Trophoblast cell (in vitro differentiated cells and primary cell): ENCODE results near the gene GRIK4.

Source experiments
- DNase-seq, 2 donors: peaks; one replicate each; pipeline ENCODE4 v3.0.0-alpha.2; 2016
- H2AFZ ChIP-seq: 2 replicates; pipeline ENCODE4 v1.6.1; 2013; ENCODE audit warnings: low read length, moderate library complexity, mild to moderate bottlenecking; ENCODE audit not compliant: insufficient read depth, poor library complexity
- H2AK5ac ChIP-seq: 2 replicates; pipeline ENCODE4 v1.6.1; 2013; ENCODE audit warnings: mild to moderate bottlenecking, low read length
- H2BK120ac ChIP-seq: 2 replicates; pipeline ENCODE4 v1.6.1; 2013; ENCODE audit warnings: low read length, mild to moderate bottlenecking, moderate library complexity; ENCODE audit not compliant: insufficient read depth, poor library complexity
- H2BK12ac ChIP-seq: 2 replicates; pipeline ENCODE4 v1.6.1; 2013; ENCODE audit warnings: mild to moderate bottlenecking, low read length, moderate library complexity
- H2BK5ac ChIP-seq: 2 replicates; pipeline ENCODE4 v1.6.1; 2013; ENCODE audit warnings: low read length, low read depth, moderate library complexity, mild to moderate bottlenecking; ENCODE audit not compliant: poor library complexity
- H3K14ac ChIP-seq: 2 replicates; pipeline ENCODE4 v1.6.1; 2013; ENCODE audit warnings: mild to moderate bottlenecking, low read length
- H3K18ac ChIP-seq: 2 replicates; pipeline ENCODE4 v1.6.1; 2013; ENCODE audit warnings: mild to moderate bottlenecking, low read length
- H3K23ac ChIP-seq: 2 replicates; pipeline ENCODE4 v1.6.1; 2013; ENCODE audit warnings: low read length
- H3K27ac ChIP-seq: 2 replicates; pipeline ENCODE4 v1.5.1; 2013; ENCODE audit warnings: low read depth, mild to moderate bottlenecking, inconsistent platforms, low read length, moderate library complexity
- H3K27me3 ChIP-seq: 2 replicates; pipeline ENCODE4 v1.6.1; 2013; ENCODE audit warnings: inconsistent platforms, mild to moderate bottlenecking, low read length, moderate library complexity; ENCODE audit not compliant: insufficient read depth
- H3K36me3 ChIP-seq, 2 experiments: 1 replicate in 1 of 2; 2 replicates in 1 of 2; pipeline ENCODE4 v1.6.1; 2013; ENCODE audit warnings: low read length in 2 of 2, mild to moderate bottlenecking in 2 of 2, moderate library complexity in 1 of 2; ENCODE audit not compliant: insufficient read depth in 2 of 2, control insufficient read depth in 1 of 2
- H3K4ac ChIP-seq: 2 replicates; pipeline ENCODE4 v1.6.1; 2013; ENCODE audit warnings: low read depth, mild to moderate bottlenecking, low read length, moderate library complexity
- H3K4me1 ChIP-seq, 2 experiments: 1 replicate in 1 of 2; 2 replicates in 1 of 2; pipeline ENCODE4 v1.6.1; 2013; ENCODE audit warnings: low read length in 2 of 2, mild to moderate bottlenecking in 2 of 2, moderate library complexity in 1 of 2; ENCODE audit not compliant: insufficient read depth in 2 of 2, control insufficient read depth in 1 of 2
- H3K4me2 ChIP-seq: 2 replicates; pipeline ENCODE4 v1.6.1; 2013; ENCODE audit warnings: inconsistent platforms, mild to moderate bottlenecking, low read length, moderate library complexity
- H3K4me3 ChIP-seq: 2 replicates; pipeline ENCODE4 v1.5.1; 2013; ENCODE audit warnings: mild to moderate bottlenecking, low read depth, low read length, inconsistent platforms
- H3K79me1 ChIP-seq: one replicate; pipeline ENCODE4 v1.6.1; 2013; ENCODE audit warnings: low read length
- H3K79me2 ChIP-seq: 2 replicates; pipeline ENCODE4 v1.6.1; 2013; ENCODE audit warnings: low read length, mild to moderate bottlenecking; ENCODE audit not compliant: control insufficient read depth, insufficient read depth, poor library complexity
- H3K9ac ChIP-seq: 2 replicates; pipeline ENCODE4 v1.6.1; 2013; ENCODE audit warnings: mild to moderate bottlenecking, low read length
- H3K9me3 ChIP-seq: 2 replicates; pipeline ENCODE4 v1.6.1; 2013; ENCODE audit warnings: low read depth, mild to moderate bottlenecking, control low read depth, inconsistent platforms, low read length; ENCODE audit not compliant: insufficient read depth
- H4K12ac ChIP-seq: 2 replicates; pipeline ENCODE4 v1.6.1; 2013; ENCODE audit warnings: low read depth, mild to moderate bottlenecking, low read length, moderate library complexity
- H4K8ac ChIP-seq: 2 replicates; pipeline ENCODE4 v1.6.1; 2013; ENCODE audit warnings: low read depth, mild to moderate bottlenecking, low read length, moderate library complexity
- H4K91ac ChIP-seq: one replicate; pipeline ENCODE4 v1.6.1; 2013; ENCODE audit warnings: low read depth, mild to moderate bottlenecking, low read length, moderate library complexity
- WGBS: extraction: QIAGEN DNeasy Blood & Tissue Kit; methylation state at CpG from one replicate; pipeline ENCODE4 v1.1.7; 2013; ENCODE audit warnings: missing lambda C conversion rate; ENCODE audit not compliant: insufficient read length, insufficient coverage; ENCODE audit errors: extremely low coverage; 5-methylcytosine and 5-hydroxymethylcytosine counted together

Gene GRIK4

DNA sequence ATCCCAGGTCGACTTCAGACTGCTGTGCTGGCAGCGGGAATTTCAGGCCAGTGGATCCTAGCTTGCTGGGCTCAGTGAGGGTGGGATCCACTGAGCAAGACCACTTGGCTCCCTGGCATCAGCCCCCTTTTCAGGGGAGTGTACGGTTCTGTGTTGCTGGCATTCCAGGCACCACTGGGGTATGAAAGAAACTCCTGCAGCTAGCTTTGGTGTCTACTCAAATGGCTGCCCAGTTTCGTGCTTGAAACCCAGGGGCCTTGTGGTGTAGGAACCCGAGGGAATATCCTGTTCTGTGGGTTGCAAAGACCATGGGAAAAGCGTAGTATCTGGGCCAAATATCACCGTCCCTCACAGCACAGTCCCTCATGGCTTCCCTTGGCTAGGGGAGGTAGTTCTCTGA lies 254.8 kb downstream of the GRIK4 start:
- Histone ChIP-seq H2BK120ac (no peak overlapping the region), H4K12ac (no peak overlapping the region), H3K4me3 (no peak overlapping the region), H3K14ac (no peak overlapping the region), H3K4me2 (no peak overlapping the region), H4K8ac (no peak overlapping the region), H3K4me1 (no peaks in the 10 kb centered on the region), H2AK5ac (no peak overlapping the region), H3K23ac (no peak overlapping the region), H3K79me1 (no peaks in the 10 kb centered on the region), H3K4ac (no peak overlapping the region), H3K27me3 (no peaks in the 10 kb centered on the region), H3K27ac (no peak overlapping the region), H4K91ac (no peak overlapping the region), H2AFZ (no peak overlapping the region), H2BK5ac (no peak overlapping the region), H3K18ac (no peak overlapping the region), H3K79me2 (no peaks in the 10 kb centered on the region), H3K9ac (no peak overlapping the region), H3K36me3 (no peaks in the 10 kb centered on the region), H3K9me3 (peaks cover 4% of the 10 kb centered on the region), H2BK12ac (no peak overlapping the region)
- DNase-seq: no peak
- no CpG with 5 or more reads among the region's 7 CpGs for WGBS

DNA sequence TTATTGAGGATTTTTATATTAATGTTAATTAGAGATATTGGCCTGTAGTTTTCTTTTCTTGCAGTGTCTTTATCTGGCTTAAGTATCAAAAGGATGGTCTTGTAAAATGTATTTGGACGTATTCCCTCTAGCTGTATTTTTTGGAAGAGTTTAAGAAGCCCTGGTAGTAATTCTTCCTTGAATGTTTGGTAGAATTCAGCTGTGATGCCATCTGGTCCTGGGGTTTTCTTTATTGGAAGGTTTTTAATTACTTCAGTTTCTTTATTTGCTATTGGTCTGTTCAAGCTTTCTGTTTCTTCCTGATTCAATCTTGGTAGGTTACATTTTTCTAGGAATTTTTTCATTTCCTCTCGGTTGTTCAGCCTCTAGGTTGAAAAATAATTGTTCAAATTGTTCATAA lies 257.4 kb downstream of the GRIK4 start:
- H2AFZ ChIP-seq: no peak overlapping the region
- H3K4me2 ChIP-seq: no peak overlapping the region
- no peak overlapping the region for H4K12ac ChIP-seq
- H2AK5ac ChIP-seq: no peak overlapping the region
- no peaks in the 10 kb centered on the region for H3K36me3 ChIP-seq
- DNase-seq: no peak
- H3K27ac ChIP-seq: no peak overlapping the region
- H3K4ac ChIP-seq: no peak overlapping the region
- H3K79me1 ChIP-seq: no peaks in the 10 kb centered on the region
- H3K79me2 ChIP-seq: no peaks in the 10 kb centered on the region
- no peaks in the 10 kb centered on the region for H3K4me1 ChIP-seq
- H3K18ac ChIP-seq: no peak overlapping the region
- no peaks in the 10 kb centered on the region for H3K27me3 ChIP-seq
- H4K8ac ChIP-seq: no peak overlapping the region
- no peak overlapping the region for H3K9ac ChIP-seq
- WGBS: no CpG with 5 or more reads among the region's 2 CpGs
- H4K91ac ChIP-seq: no peak overlapping the region
- H2BK5ac ChIP-seq: no peak overlapping the region
- no peak overlapping the region for H2BK120ac ChIP-seq
- H2BK12ac ChIP-seq: no peak overlapping the region
- no peak overlapping the region for H3K14ac ChIP-seq
- no peak overlapping the region for H3K4me3 ChIP-seq
- no peak overlapping the region for H3K23ac ChIP-seq
- H3K9me3 ChIP-seq: peaks cover 4% of the 10 kb centered on the region

DNA sequence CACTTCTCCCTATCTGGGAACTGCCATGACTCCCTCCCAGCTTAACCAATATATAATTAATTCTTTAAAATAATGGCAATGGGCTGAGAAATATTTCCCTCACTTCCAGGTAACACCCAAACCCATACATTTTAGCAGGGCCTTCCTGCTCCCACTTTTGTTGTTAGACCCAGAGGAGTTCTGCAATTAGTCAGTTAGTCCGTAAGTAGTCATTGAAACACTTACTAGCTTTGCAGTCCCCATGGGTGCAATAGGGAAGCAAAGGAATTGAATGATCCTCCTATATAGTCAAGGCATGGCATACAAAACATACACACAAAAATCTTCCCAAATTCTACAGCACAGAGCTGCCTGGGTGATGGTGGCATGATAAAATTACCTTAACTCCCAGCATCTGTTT lies 258.4 kb downstream of the GRIK4 start:
- Histone ChIP-seq H3K79me2 (no peaks in the 10 kb centered on the region), H3K9ac (no peak overlapping the region), H2BK120ac (no peak overlapping the region), H3K36me3 (no peaks in the 10 kb centered on the region), H2BK5ac (no peak overlapping the region), H3K27me3 (no peaks in the 10 kb centered on the region), H3K4me2 (no peak overlapping the region), H4K8ac (no peak overlapping the region), H3K4ac (no peak overlapping the region), H3K4me1 (no peaks in the 10 kb centered on the region), H3K9me3 (peaks cover 4% of the 10 kb centered on the region), H4K91ac (no peak overlapping the region), H3K18ac (no peak overlapping the region), H4K12ac (no peak overlapping the region), H2AK5ac (no peak overlapping the region), H3K79me1 (no peaks in the 10 kb centered on the region), H2BK12ac (no peak overlapping the region), H3K14ac (no peak overlapping the region), H3K27ac (no peak overlapping the region), H3K4me3 (no peak overlapping the region), H2AFZ (no peak overlapping the region), H3K23ac (no peak overlapping the region)
- no peak for DNase-seq
- no CpG with 5 or more reads among the region's 1 CpG for WGBS

DNA sequence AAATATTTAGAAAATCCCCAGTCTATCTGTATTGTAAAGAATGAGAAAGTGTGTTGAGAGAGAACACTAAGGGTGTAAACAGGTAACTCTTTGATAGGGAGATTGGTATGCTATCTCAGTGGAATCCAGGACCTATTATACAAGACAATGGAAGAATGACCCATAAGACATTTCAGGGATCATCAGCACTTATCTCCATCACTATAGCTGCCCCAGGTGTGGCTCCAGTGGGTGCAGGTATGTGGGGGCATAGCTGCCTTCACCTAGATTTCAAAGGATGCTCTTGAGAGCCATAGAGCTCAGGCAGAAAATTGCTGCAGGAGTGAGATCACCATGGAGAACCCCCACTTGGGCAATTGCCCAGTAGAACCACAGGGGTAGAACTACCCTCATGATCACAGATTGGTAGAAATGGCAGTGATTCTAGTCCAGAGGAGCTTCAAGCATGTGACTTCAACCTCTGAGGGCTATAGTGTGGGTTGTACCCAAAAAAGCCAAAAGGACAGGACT lies 260.1 kb downstream of the GRIK4 start:
- H4K91ac ChIP-seq: no peak overlapping the region
- H4K12ac ChIP-seq: no peak overlapping the region
- H3K14ac ChIP-seq: no peak overlapping the region
- no peaks in the 10 kb centered on the region for H3K36me3 ChIP-seq
- H4K8ac ChIP-seq: no peak overlapping the region
- no peak overlapping the region for H3K9ac ChIP-seq
- no peak overlapping the region for H2AK5ac ChIP-seq
- no peaks in the 10 kb centered on the region for H3K27me3 ChIP-seq
- H3K79me1 ChIP-seq: no peaks in the 10 kb centered on the region
- H3K4me3 ChIP-seq: no peak overlapping the region
- no peak overlapping the region for H2BK5ac ChIP-seq
- H2AFZ ChIP-seq: no peak overlapping the region
- H3K27ac ChIP-seq: no peak overlapping the region
- no peak overlapping the region for H2BK12ac ChIP-seq
- no peak overlapping the region for H3K4me2 ChIP-seq
- no peaks in the 10 kb centered on the region for H3K4me1 ChIP-seq
- H3K9me3 ChIP-seq: peaks cover under 1% of the 10 kb centered on the region
- no peaks in the 10 kb centered on the region for H3K79me2 ChIP-seq
- H2BK120ac ChIP-seq: no peak overlapping the region
- H3K18ac ChIP-seq: no peak overlapping the region
- DNase-seq: no peak
- no peak overlapping the region for H3K4ac ChIP-seq
- H3K23ac ChIP-seq: no peak overlapping the region
